Middle frontal gyrus (tissue), 1 donor: ENCODE data around the gene AGTRAP.

ENCODE experiments used
- DNase-seq: peaks from one replicate; pipeline ENCODE4 v3.0.0-alpha.2; 2015; ENCODE audit warnings: low spot score; ENCODE audit errors: extremely low spot score

The AGTRAP gene

DNA sequence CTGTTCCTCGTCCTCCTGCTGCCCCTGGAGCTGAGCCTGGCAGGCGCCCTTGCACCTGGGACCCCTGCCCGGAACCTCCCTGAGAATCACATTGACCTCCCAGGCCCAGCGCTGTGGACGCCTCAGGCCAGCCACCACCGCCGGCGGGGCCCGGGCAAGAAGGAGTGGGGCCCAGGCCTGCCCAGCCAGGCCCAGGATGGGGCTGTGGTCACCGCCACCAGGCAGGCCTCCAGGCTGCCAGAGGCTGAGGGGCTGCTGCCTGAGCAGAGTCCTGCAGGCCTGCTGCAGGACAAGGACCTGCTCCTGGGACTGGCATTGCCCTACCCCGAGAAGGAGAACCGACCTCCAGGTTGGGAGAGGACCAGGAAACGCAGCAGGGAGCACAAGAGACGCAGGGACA is 29.6 kb upstream of the AGTRAP start:
- DNase-seq = no peak

DNA sequence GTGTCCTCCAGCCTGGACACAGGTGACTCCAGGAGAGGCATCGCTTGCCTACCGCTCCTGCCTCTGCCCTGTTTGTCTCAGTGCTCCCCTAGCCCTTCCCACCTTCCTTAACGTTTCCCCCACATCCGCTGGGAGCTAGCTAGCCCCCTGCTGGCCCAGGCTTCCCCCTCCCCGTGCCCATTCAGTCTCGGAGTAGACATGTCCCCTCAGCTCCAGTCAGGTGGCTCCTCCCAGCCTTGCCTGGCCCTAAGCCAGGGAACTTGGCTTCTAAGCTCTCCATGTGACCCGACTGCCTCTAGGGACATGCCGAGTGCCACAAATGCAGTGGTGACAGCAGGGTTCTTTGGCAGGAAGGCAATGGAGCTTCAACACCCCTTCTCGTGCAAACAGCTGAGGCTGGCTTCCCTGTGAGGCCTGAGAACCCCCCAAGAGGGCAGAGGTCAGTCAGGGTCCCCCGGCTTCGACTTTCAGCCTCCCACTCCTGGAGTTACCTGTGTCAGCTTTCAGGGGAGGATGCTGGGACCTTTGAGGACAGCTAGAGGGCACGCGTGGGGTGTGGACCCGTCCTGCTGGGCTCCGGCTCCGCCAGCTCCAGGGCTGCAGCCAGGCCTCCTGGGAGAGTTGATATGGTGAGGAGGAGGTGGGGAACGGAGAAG is 28.2 kb upstream of the AGTRAP start:
- no peak for DNase-seq

DNA sequence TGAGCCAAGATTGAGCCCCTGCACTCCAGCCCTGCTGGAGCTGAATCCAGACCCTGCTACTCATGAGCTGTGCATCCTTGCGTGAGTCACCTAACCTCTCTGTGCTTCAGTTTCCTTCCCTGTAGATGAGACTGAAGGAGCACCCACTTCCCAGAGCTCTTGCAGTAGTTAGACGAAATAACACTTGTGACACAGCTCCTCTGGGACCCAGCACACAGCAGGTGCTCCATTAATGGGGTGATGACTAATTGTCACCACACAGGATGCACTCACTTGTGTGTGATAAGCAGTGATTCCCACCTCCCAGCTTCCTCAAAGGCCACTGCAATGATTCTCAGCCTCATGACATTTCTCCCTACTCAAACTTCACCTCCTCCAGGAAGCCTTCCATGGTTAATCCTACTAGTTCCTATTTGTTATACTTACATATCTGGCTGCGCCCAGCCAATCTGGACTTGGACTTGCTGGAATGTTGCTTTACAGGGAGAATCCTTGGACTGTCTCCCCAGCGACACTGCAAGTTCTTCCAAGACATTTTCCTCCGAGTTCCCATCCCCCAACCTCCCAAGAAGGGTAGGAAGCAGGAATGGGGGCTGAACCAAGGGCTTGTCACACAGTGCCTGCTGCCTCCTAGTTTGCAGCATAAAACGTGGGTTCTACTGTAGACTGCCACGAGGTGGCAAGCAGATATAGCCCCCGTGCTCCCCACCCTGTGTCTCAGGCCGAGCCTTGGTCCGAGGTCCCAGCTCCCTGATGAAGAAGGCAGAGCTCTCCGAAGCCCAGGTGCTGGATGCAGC is 27.2 kb upstream of the AGTRAP start:
- DNase-seq = no peak

DNA sequence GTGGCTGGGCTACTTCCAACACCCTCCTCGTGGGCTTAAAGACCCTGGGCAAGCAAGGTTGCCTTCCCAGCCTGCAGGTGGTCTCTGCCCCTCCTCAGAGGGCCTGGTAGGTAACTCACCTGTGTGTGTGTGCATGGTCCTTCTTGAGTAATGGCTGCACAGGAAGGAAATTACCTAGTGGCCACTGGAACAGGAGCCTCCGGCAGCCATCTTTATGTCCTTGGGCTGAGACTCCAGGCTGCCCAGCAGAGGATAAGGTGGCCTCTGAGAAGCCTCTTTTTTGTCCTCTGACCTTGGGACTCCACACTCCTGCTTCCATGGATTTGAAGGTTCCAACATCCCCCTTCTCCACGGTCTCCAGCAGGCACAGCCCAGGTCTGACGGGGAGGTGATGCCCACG is 24.4 kb upstream of the AGTRAP start:
- DNase-seq = no peak

DNA sequence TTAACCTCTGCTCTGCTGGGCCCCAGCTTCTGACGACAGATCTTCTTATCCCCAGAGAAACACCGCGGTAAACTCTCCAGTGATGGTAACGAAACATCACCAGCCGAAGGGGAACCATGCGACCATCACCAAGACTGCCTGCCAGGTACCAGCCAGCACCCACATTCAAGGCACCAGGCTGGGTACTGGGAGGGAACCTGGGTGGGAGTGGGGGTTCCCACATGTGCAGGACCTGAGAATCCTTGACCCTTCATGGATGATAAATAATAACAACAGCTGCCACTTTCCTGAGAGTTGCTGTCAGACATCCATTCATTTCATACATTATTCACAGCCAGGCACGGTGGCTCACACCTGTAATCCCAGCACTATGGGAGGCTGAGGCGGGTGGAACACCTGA is 23.7 kb upstream of the AGTRAP start:
- no peak for DNase-seq

DNA sequence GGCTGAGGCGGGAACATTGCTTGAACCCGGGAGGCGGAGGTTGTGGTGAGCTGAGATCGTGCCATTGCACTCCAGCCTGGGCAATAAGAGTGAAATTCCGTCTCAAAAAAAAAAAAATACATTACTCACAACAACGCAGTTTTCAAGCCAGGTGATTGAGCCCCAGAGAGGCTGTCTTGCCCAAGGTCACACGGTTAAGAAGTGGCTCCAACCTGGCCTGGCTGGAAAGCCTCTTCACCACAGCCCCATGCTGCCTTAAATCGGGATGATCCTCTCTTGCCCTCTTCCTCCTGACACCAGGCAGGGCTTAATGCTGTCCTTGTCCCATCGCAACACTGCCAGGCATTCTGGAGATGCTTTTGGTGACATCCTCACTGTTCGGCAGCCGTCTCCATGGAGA is 22.8 kb upstream of the AGTRAP start:
- DNase-seq = no peak

DNA sequence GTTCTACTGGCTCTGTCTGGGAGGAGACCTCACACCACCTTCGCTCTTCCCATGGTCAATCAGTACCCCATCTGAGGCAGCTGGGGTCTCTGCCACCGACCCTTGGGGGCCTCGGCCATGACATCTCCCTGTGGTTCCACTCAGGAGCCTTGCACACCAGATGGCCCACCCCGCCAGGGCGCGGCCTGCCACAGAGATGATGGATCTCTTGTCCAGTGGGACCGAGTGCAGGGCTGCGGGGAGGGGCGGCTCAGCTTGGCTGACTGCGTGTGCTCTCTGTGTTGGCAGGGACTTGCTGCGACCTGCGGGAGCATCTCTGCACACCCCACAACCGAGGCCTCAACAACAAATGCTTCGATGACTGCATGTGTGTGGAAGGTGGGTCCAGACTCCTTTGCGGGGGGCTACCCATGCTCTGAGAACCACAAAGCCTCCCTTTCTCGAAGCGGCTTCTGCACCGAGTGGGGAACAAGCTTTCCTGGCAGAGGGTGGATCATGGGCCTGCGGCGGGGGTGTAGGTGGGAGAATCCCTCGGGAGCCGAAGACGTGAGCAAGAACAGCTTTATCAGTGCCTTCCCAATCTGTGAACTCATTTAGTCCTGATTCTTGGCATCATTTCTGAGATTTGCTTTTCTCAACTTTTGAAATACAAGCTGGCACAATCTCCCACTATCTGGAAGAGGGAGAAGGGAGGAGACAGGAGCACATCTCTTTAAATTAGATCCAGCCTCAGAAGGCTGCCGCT is 20.9 kb upstream of the AGTRAP start:
- peak; percentile 14 for DNase-seq

DNA sequence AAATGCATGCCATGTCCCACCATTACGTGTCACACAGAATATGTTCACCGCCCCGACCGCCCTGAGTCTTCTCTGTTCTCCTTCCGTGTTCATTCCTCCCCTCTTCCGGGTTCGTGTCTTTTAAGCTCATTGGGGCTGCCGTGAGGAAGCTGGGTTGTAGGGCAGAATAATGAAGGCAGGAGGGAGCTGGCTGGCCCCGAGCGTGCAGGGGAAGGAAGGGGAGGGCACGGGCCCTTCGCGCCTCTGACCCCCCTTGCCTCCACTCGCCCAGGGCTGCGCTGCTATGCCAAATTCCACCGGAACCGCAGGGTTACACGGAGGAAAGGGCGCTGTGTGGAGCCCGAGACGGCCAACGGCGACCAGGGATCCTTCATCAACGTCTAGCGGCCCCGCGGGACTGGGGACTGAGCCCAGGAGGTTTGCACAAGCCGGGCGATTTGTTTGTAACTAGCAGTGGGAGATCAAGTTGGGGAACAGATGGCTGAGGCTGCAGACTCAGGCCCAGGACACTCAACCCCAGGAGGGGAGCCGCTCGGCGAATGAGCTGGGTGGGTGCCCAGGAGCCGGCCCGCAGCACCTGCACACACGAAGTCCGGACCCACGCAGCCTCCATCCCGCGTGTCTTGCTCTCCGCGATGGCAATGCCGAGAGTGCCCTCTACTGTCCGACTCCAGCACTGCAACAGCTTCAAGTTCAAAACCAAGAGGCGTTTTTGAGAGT is 16.5 kb upstream of the AGTRAP start:
- DNase-seq = peak; percentile 81

DNA sequence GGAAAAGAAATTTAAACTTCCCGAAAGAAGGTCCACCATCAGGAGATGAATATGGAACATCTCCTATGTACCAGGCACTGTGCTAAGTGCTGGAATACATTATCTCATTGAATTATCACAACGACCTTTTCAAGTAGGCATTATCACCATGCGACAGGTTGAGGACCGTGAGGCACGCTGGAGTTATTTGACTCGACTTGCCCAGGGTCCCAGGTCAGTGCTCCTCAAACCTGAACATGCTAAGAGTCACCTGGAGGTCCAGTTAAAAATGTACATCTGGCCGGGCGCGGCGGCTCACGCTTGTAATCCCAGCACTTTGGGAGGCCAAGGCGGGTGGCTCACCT is 15.9 kb upstream of the AGTRAP start:
- no peak for DNase-seq

DNA sequence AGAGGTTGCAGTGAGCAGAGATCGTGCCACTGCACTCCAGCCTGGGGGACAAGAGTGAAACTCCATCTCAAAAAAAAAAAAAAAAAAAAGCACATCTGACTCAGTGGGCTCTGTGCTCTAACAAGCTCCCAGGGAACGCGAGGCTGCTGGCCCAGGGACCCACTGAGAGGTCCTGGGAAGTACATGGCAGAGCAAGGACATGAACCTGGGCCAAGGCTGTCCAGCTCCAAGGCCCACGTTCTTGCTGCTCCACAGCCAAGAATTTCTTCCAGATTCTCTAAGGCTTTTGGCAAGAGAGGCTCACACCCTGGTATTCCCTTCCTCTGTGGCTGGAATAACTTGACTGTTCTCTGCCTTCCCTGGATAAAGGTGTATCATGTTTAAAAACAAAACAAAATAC is 15.4 kb upstream of the AGTRAP start:
- no peak for DNase-seq

DNA sequence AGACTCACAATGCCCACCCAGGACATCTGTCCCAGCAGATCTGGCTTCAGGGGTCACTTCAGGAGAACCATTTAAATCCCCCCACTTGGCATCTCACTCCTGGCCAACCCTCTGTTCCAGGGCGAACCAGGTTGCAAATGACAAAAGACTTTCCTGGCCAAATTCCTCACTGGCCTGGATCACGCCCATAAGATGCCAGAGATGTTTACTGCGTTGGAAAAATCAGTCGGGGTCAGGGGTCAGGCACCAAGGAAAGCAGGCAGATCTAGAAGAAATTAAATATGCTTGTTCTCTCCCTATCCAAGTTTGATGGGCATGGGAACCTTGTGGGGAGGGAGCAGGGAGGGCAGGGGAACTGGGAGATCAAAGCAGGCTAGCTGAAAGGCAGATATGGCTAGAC is 14.6 kb upstream of the AGTRAP start:
- no peak for DNase-seq

DNA sequence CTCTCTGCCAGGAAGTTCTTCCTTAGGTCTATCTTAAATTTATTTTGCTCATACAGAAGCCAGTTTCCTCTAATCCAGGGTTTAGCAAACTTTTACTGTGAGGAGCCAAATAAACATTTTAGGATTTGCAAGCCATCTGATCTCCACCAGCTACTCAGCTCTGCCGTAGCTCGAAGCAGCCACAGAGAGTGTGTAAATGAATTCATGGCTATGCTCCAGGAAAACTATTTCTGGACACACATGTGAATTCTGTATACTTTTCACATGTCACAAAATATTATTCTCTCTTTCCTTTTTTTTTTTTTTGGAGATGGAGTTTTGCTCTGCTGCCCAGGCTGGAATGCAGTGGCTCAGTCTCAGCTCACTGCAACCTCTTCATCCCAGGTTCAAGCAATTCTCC is 13.4 kb upstream of the AGTRAP start:
- DNase-seq = no peak

DNA sequence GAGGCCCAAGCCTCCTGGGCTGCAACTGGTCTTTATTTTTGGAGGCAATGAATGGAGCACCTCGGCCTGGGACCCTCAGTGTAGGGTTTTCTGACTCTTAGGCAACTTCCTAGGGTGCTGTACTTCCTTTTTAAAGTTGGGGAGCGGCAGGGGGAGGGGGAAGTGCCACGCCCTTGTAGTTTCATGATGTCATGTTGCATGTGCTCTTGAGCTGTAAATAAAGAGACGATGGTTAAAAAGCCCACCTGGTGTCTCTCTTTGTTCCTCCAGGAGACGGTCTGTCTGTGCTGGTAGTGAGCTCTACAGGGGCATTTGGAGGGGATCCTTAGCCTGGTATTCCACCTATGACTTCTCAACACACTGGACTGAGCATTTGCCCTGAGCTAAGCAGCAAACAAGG is 10.3 kb upstream of the AGTRAP start:
- DNase-seq = no peak

DNA sequence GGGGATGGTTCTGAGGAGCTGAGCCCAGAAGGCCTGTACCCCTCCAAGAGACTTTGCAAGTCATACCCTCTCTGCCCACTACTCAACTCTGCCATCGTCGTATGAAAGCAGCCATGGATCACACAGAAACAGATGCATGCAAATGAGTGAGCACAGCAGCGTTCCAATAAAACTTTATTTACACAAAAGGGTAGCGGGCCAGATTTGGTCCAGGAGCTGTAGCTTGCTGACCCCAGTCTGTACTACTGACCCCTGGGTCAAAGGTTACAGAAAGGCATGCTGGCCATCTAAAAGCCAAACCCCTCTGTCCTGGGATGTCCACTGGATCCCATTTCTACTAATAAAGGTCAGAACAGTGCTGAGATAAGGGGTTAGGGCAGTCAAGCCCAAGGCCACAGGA is 8.8 kb upstream of the AGTRAP start:
- DNase-seq = no peak

DNA sequence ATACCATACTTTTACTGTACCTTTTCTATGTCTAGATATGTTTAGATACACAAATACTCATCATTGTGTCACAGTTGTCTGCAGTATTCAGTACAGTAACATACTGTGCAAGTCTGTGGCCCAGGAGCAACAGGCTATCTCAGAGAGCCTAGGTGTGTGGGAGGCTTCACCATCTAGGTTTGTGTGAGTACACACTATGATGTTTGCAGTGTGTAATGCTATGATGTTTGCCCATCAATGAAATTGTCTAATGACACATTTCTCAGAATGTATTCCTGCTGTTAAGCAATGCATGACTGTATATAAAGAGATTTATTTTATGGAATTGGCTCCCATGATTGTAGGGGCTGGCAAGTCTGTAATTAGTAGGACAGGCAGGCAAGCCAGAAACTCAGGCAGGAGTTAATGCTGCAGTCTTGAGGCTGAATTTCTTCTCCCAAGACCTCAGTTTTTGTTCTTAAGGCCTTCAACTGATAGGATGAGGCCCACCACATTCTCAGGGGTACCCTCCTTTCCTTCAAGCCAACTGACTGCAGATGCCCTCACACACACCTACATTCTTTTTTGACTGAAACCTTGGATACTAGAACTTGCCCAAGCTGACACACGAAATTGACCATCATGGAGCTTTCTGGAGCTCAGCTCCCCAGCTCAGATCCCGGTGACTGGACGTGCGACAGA is 7.7 kb upstream of the AGTRAP start:
- no peak for DNase-seq

DNA sequence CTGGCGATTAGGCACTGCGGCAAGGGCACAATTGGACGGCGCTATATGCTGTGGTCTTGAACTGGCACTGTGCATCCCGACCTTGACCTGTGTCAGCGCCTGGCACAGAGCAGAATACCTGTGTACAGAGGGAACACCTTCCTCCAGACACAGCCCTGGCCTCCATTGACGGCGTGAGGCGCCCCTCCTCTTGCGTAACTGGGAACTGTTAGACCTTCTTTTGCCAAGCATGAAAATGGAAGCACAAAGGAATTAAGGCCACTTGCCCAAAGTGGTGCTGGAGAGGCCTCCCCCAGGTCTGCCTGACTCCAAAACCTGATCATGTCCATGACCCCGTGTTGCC is 6.8 kb upstream of the AGTRAP start:
- DNase-seq = no peak

DNA sequence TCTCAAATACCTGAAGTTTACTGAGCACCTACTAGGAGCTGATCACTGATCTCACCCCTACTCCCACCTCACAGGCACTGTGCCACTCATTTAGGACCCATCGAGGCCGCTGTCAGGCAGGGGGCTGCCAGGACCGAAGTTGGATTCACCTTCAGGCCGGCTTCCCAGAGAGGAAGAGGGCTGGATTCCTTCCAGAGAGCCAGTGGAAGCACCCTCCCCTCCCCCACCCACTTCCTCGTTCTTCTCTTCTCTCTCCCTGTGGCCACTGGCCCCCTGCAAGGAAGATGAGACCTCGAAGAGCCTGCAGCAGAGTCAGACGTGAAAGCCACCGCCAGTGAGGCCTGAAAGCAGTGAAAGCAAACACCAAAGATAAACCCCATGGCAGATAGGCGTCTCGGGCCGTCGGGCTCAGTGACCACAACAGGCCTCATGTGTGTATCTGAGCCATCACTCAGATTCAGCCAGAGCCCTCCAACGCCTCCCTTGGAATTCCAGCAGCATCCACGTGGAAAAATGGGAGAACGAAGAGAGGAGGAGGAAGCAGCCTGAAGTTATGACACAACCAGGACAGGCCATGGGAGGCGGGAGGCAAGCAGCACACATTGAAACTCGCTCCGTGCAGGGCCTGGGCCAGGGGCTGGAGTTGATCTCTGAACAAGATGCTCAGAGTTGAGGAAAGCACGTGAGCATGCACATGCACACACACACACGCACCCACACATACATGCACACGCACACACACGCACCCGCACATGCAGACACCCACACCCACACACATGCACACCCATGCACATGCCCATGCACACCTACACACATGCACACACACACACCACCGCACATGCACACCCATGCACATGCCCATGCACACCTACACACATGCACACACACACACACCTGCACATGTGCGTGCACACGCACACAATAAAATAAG is 6.2 kb upstream of the AGTRAP start:
- DNase-seq = no peak

DNA sequence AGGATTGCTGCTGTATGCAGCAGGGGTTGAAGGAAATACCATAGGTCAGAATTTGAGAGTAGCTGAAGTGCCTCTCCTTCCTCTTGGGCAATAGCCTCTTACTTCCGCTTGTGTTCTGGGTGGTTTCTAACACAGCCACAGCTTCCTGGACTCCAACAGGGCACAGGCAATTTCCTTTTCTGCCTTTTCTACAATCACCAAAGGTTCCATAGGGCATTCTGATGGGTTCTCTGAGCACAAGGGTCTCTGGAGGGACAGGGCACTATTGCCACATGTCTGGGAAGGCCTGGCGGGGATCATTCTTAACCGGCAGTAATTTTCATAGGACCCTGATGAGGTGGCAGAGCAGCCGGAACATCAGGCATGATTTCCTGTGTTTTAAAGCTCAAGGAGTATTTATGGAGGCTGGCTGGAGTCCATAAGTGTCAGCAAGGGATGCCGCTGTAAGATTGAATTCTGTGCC is 5.5 kb upstream of the AGTRAP start:
- DNase-seq = no peak

DNA sequence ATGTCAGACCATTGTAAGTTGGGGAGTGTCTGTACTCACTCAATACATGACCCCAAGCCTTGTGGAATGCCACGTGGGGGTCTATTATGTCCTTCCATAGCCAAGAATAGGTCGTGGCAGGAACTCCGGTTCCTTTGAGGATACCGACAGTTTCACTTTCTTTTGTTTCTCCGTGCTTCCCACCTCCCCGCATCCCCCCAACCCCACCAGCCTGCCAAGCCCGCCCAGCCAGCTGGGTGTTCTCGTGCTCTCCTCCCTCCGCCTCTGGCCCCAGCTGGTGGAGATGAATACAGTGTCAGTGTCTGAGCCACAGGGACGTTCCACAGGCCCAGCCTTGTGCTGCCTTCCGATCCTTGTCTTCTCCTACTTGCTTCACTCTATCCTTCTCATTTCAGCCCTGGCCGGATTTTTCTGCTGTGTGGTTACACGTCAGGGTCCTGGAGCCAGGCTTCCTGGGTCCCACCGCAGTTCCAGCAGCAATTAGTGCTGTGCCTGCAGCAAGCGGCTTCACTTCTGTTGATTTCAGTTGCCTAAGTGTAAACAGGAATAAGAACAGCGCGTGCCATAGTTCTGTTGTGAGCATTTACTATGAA is 4.1 kb upstream of the AGTRAP start:
- DNase-seq = peak; percentile 78

DNA sequence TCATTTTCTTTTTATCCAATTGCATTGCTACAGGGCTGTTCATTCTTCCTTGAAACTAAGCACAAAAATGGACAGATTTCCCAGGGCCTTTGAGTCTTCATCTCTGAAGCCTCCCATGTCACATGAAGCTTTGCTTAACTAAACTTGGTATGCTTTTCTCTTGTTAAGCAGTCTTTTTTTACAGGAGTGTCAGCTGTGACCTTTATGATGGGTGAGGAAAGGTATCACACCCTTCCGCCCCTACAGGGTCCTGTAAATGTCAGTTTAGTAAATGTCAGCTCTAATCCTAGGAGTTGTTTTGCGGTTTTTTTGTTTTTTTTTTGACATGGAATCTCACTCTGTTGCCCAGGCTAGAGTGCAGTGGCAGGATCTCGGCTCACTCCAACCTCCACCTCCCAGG is 2.6 kb upstream of the AGTRAP start:
- DNase-seq = no peak
